Ovary (tissue), 3 donors: Measurements from ENCODE around the gene SRCIN1.

Source experiments
- CTCF ChIP-seq, 3 donors: fragments of 450-650 bp in 2 of 3; fragments of 200-600 bp in 1 of 3; IDR thresholded peaks; one replicate each; pipeline versions ENCODE4 v1.5.1 to v1.8.0; 2016 to 2022; ENCODE audit warnings: antibody characterized with exemption in 3 of 3, mild to moderate bottlenecking in 1 of 3
- EP300 ChIP-seq: sonication (generic); formaldehyde crosslinking; IDR thresholded peaks from one replicate; pipeline ENCODE4 v1.6.1; 2017; ENCODE audit warnings: antibody characterized with exemption
- POLR2A ChIP-seq: fragments of 450-650 bp; IDR thresholded peaks from one replicate; pipeline ENCODE4 v1.6.1; 2017; ENCODE audit warnings: antibody characterized with exemption, mild to moderate bottlenecking, moderate library complexity
- donor health status: DM: no; HTN: no; CAD: no.

GRCh38 chr17:38585918-38586529 lies 19.7 kb downstream of the SRCIN1 start:
- TF ChIP-seq POLR2A (no peak), CTCF (IDR thresholded peaks at IDR 0.05) (no peak), EP300 (no peak)
